Measurements from ENCODE around the gene CHRNA7. TPM values are rescaled to one million over a fixed set of nuclear protein-coding genes. Genes with fewer than 3 reads are reported as not detected.

Gene CHRNA7
- 15.8 TPM for polyA plus RNA-seq
- long read RNA-seq, donor 1, full-length matches to known transcripts: 7 of 7 reads
- long read RNA-seq, donor 1, partial matches to known transcripts: 0 of 7 reads
- long read RNA-seq, donor 1, other reads (novel, unspliced or antisense): 0 of 7 reads
- long read RNA-seq, donor 2, full-length matches to known transcripts: 6 of 6 reads
- long read RNA-seq, donor 2, partial matches to known transcripts: 0 of 6 reads
- long read RNA-seq, donor 2, other reads (novel, unspliced or antisense): 0 of 6 reads
- long read RNA-seq, donor 3: 0 reads
- long read RNA-seq, donor 4: 0 reads
- long read RNA-seq, donor 5, full-length matches to known transcripts: 11 of 11 reads
- long read RNA-seq, donor 5, partial matches to known transcripts: 0 of 11 reads
- long read RNA-seq, donor 5, other reads (novel, unspliced or antisense): 0 of 11 reads
- long read RNA-seq, donor 6, full-length matches to known transcripts: 5 of 5 reads
- long read RNA-seq, donor 6, partial matches to known transcripts: 0 of 5 reads
- long read RNA-seq, donor 6, other reads (novel, unspliced or antisense): 0 of 5 reads
- long read RNA-seq, donor 7, full-length matches to known transcripts: 13 of 13 reads
- long read RNA-seq, donor 7, partial matches to known transcripts: 0 of 13 reads
- long read RNA-seq, donor 7, other reads (novel, unspliced or antisense): 0 of 13 reads
- long read RNA-seq, donor 8, full-length matches to known transcripts: 11 of 11 reads
- long read RNA-seq, donor 8, partial matches to known transcripts: 0 of 11 reads
- long read RNA-seq, donor 8, other reads (novel, unspliced or antisense): 0 of 11 reads
- long read RNA-seq, donor 9, full-length matches to known transcripts: 15 of 15 reads
- long read RNA-seq, donor 9, partial matches to known transcripts: 0 of 15 reads
- long read RNA-seq, donor 9, other reads (novel, unspliced or antisense): 0 of 15 reads
- long read RNA-seq, donor 10, full-length matches to known transcripts: 10 of 10 reads
- long read RNA-seq, donor 10, partial matches to known transcripts: 0 of 10 reads
- long read RNA-seq, donor 10, other reads (novel, unspliced or antisense): 0 of 10 reads
- long read RNA-seq, donor 11, full-length matches to known transcripts: 5 of 5 reads
- long read RNA-seq, donor 11, partial matches to known transcripts: 0 of 5 reads
- long read RNA-seq, donor 11, other reads (novel, unspliced or antisense): 0 of 5 reads

DNA sequence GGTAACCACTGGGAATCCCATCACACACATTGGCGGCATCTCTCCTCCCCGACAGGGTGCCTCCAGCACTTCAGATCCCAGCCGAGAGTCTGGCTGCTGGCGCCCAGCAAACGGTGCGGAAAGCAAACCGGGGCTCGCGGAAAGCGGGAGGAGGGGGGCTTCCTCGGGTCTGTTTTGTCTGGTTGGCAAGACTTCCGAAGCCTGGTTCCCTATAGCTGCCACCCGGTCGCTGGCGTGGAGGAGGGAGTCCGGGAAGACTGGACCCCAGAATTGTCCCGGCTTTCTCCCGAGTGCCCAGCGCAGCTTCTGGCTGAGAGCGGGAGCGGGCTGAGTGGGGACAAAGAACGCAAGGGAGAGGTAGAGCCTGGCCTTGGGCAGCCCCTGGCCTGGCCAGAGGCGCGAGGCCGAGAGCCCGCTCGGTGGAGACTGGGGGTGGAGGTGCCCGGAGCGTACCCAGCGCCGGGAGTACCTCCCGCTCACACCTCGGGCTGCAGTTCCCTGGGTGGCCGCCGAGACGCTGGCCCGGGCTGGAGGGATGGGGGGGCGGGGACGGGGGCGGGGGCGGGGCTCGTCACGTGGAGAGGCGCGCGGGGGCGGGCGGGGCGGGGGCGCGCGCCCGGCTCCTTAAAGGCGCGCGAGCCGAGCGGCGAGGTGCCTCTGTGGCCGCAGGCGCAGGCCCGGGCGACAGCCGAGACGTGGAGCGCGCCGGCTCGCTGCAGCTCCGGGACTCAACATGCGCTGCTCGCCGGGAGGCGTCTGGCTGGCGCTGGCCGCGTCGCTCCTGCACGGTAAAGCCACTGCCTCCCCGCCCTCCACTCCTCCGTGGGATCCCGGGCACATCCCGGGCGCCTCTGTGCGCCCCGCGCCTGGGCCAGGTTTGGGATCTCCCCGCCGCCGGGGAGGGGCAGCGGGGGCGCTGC, at the start of gene CHRNA7:
TSS of gene CHRNA7 (plus strand) at position 654 of the 920 bp plus-strand sequence. CDS start at position 734, 80 bp downstream.
- Histone ChIP-seq H3K9me3 (ENCODE audit: control insufficient read depth, low read depth, low read length) (no peaks in the 10 kb centered on the region), H3K4me1 (ENCODE audit: control insufficient read depth, insufficient read depth, low read length) (peaks cover 18% of the 10 kb centered on the region), H3K36me3 (ENCODE audit: control insufficient read depth, insufficient read depth, low read length) (no peaks in the 10 kb centered on the region), H3K4me3 (ENCODE audit: low read length) (peak within 1 kb of the TSS; percentile 66), H3K27ac (ENCODE audit: low read length) (peak within 1 kb of the TSS; percentile 29), H3K27me3 (ENCODE audit: control insufficient read depth, insufficient read depth, low read length) (peaks cover 13% of the 10 kb centered on the region)
- peak; percentile 51 to 77 for DNase-seq
- WGBS (ENCODE audit: insufficient coverage, low lambda C conversion rate): no CpG with 5 or more reads among the region's 92 CpGs

- no peak for DNase-seq
- Histone ChIP-seq H3K4me3 (ENCODE audit: low read length) (no peak overlapping the region), H3K27ac (ENCODE audit: low read length) (no peak overlapping the region), H3K27me3 (ENCODE audit: control insufficient read depth, insufficient read depth, low read length) (no peaks in the 10 kb centered on the region), H3K4me1 (ENCODE audit: control insufficient read depth, insufficient read depth, low read length) (no peaks in the 10 kb centered on the region), H3K36me3 (ENCODE audit: control insufficient read depth, insufficient read depth, low read length) (no peaks in the 10 kb centered on the region), H3K9me3 (ENCODE audit: control insufficient read depth, low read depth, low read length) (no peaks in the 10 kb centered on the region)
- no CpG with 5 or more reads among the region's 4 CpGs for WGBS (ENCODE audit: insufficient coverage, low lambda C conversion rate)
These were observed 44.7 kb upstream of the CHRNA7 start for GRCh38 chr15:31985607-31986006.

- DNase-seq: no peak
- no peak overlapping the region for H3K4me3 ChIP-seq (ENCODE audit: low read length)
- H3K36me3 ChIP-seq (ENCODE audit: control insufficient read depth, insufficient read depth, low read length): no peaks in the 10 kb centered on the region
- H3K9me3 ChIP-seq (ENCODE audit: control insufficient read depth, low read depth, low read length): no peaks in the 10 kb centered on the region
- 83% methylated on average over 4 of the region's 4 CpGs for WGBS (ENCODE audit: insufficient coverage, low lambda C conversion rate)
- no peaks in the 10 kb centered on the region for H3K27me3 ChIP-seq (ENCODE audit: control insufficient read depth, insufficient read depth, low read length)
- no peaks in the 10 kb centered on the region for H3K4me1 ChIP-seq (ENCODE audit: control insufficient read depth, insufficient read depth, low read length)
- no peak overlapping the region for H3K27ac ChIP-seq (ENCODE audit: low read length)
These were observed 37.3 kb upstream of the CHRNA7 start for GRCh38 chr15:31993062-31993461.

- DNase-seq: no peak
- Histone ChIP-seq H3K27me3 (ENCODE audit: control insufficient read depth, insufficient read depth, low read length) (no peaks in the 10 kb centered on the region), H3K36me3 (ENCODE audit: control insufficient read depth, insufficient read depth, low read length) (no peaks in the 10 kb centered on the region), H3K9me3 (ENCODE audit: control insufficient read depth, low read depth, low read length) (no peaks in the 10 kb centered on the region), H3K27ac (ENCODE audit: low read length) (no peak overlapping the region), H3K4me3 (ENCODE audit: low read length) (no peak overlapping the region), H3K4me1 (ENCODE audit: control insufficient read depth, insufficient read depth, low read length) (no peaks in the 10 kb centered on the region)
These were observed 32.6 kb upstream of the CHRNA7 start for GRCh38 chr15:31997711-31998110.

GRCh38 chr15:32003558-32003957, 26.8 kb upstream of the CHRNA7 start:
- Histone ChIP-seq H3K4me1 (ENCODE audit: control insufficient read depth, insufficient read depth, low read length) (no peaks in the 10 kb centered on the region), H3K9me3 (ENCODE audit: control insufficient read depth, low read depth, low read length) (no peaks in the 10 kb centered on the region), H3K36me3 (ENCODE audit: control insufficient read depth, insufficient read depth, low read length) (no peaks in the 10 kb centered on the region), H3K27me3 (ENCODE audit: control insufficient read depth, insufficient read depth, low read length) (no peaks in the 10 kb centered on the region), H3K4me3 (ENCODE audit: low read length) (no peak overlapping the region), H3K27ac (ENCODE audit: low read length) (no peak overlapping the region)
- no peak for DNase-seq
- WGBS (ENCODE audit: insufficient coverage, low lambda C conversion rate): no CpG with 5 or more reads among the region's 2 CpGs

GRCh38 chr15:32004249-32004648, 26.1 kb upstream of the CHRNA7 start:
- Histone ChIP-seq H3K27ac (ENCODE audit: low read length) (no peak overlapping the region), H3K36me3 (ENCODE audit: control insufficient read depth, insufficient read depth, low read length) (no peaks in the 10 kb centered on the region), H3K9me3 (ENCODE audit: control insufficient read depth, low read depth, low read length) (no peaks in the 10 kb centered on the region), H3K4me3 (ENCODE audit: low read length) (no peak overlapping the region), H3K27me3 (ENCODE audit: control insufficient read depth, insufficient read depth, low read length) (no peaks in the 10 kb centered on the region), H3K4me1 (ENCODE audit: control insufficient read depth, insufficient read depth, low read length) (no peaks in the 10 kb centered on the region)
- DNase-seq: no peak
- 100% methylated on average over 1 of the region's 2 CpGs for WGBS (ENCODE audit: insufficient coverage, low lambda C conversion rate)

GRCh38 chr15:32007355-32007960, 22.9 kb upstream of the CHRNA7 start:
- Histone ChIP-seq H3K4me3 (ENCODE audit: low read length) (no peak overlapping the region), H3K36me3 (ENCODE audit: control insufficient read depth, insufficient read depth, low read length) (no peaks in the 10 kb centered on the region), H3K4me1 (ENCODE audit: control insufficient read depth, insufficient read depth, low read length) (no peaks in the 10 kb centered on the region), H3K27me3 (ENCODE audit: control insufficient read depth, insufficient read depth, low read length) (no peaks in the 10 kb centered on the region), H3K27ac (ENCODE audit: low read length) (no peak overlapping the region), H3K9me3 (ENCODE audit: control insufficient read depth, low read depth, low read length) (no peaks in the 10 kb centered on the region)
- 100% methylated on average over 1 of the region's 6 CpGs for WGBS (ENCODE audit: insufficient coverage, low lambda C conversion rate)
- no peak for DNase-seq

GRCh38 chr15:32014953-32015352, 15.4 kb upstream of the CHRNA7 start:
- no CpG with 5 or more reads among the region's 1 CpG for WGBS (ENCODE audit: insufficient coverage, low lambda C conversion rate)
- no peaks in the 10 kb centered on the region for H3K4me1 ChIP-seq (ENCODE audit: control insufficient read depth, insufficient read depth, low read length)
- no peak overlapping the region for H3K4me3 ChIP-seq (ENCODE audit: low read length)
- H3K27ac ChIP-seq (ENCODE audit: low read length): no peak overlapping the region
- no peaks in the 10 kb centered on the region for H3K9me3 ChIP-seq (ENCODE audit: control insufficient read depth, low read depth, low read length)
- no peaks in the 10 kb centered on the region for H3K27me3 ChIP-seq (ENCODE audit: control insufficient read depth, insufficient read depth, low read length)
- no peak for DNase-seq
- no peaks in the 10 kb centered on the region for H3K36me3 ChIP-seq (ENCODE audit: control insufficient read depth, insufficient read depth, low read length)

- no peak overlapping the region for H3K27ac ChIP-seq (ENCODE audit: low read length)
- no peaks in the 10 kb centered on the region for H3K9me3 ChIP-seq (ENCODE audit: control insufficient read depth, low read depth, low read length)
- WGBS (ENCODE audit: insufficient coverage, low lambda C conversion rate): no CpG with 5 or more reads among the region's 2 CpGs
- no peaks in the 10 kb centered on the region for H3K27me3 ChIP-seq (ENCODE audit: control insufficient read depth, insufficient read depth, low read length)
- DNase-seq: peak in 1 of 2 donors; percentile 57
- H3K4me3 ChIP-seq (ENCODE audit: low read length): no peak overlapping the region
- no peaks in the 10 kb centered on the region for H3K36me3 ChIP-seq (ENCODE audit: control insufficient read depth, insufficient read depth, low read length)
- no peaks in the 10 kb centered on the region for H3K4me1 ChIP-seq (ENCODE audit: control insufficient read depth, insufficient read depth, low read length)
These were observed 10.2 kb upstream of the CHRNA7 start for GRCh38 chr15:32020156-32020555.
